Measurements from ENCODE around the gene PDE4D.

The PDE4D gene

DNA sequence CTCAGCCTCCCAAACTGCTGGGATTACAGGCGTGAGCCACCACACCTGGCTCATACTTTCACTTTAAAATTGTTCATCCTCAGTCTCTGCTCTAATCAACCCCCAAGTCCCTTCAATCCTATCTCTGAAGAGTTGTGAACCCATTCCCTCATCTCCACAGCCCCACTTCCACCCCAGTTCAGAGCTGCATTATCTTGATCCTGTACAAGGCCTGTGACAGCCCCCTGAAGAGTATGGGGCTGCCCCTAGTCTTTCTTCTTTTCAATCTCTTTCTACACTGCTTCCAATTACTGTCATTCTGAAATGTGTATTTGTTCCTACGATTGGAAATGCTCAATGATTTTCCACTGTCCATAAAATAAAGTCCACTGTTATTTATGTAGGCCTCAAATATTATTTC, 722.4 kb downstream of the PDE4D start:
- no peak for TF ChIP-seq CTCF (IDR thresholded peaks at IDR 0.05; ENCODE audit: insufficient read depth, low read length, poor library complexity, severe bottlenecking)
- no peaks in the 10 kb centered on the region for H3K36me3 ChIP-seq (ENCODE audit: control insufficient read depth, insufficient read depth, low read length)
- no peak overlapping the region for H3K4me3 ChIP-seq (replicated peaks; ENCODE audit: low read depth, low read length)
- H3K27me3 ChIP-seq (replicated peaks; ENCODE audit: control insufficient read depth, insufficient read depth, low read length) = no peaks in the 10 kb centered on the region
- no peak for DNase-seq (ENCODE audit: extremely low read depth, insufficient read length)

DNA sequence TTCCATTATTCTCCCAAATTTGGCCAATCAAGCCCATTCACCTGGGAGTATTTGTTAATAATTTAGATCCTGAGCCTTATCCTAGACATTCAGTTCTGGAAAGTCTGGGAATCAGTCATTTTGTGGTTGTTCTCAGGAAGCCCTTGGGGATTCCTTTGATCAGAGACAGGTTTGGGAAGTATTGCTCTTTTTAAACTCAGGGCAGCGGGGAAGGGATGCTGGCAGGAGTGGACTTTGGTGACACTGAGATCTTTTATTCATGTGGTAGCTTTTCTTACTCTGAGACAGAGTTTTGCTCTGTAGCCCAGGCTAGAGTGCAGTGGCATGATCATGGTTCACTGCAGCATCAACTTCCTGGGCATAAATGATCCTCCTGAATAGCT, 723.8 kb downstream of the PDE4D start:
- no peak for TF ChIP-seq CTCF (IDR thresholded peaks at IDR 0.05; ENCODE audit: insufficient read depth, low read length, poor library complexity, severe bottlenecking)
- no peak for DNase-seq (ENCODE audit: extremely low read depth, insufficient read length)
- H3K36me3 ChIP-seq (ENCODE audit: control insufficient read depth, insufficient read depth, low read length) = no peaks in the 10 kb centered on the region
- H3K4me3 ChIP-seq (replicated peaks; ENCODE audit: low read depth, low read length) = no peak overlapping the region
- H3K27me3 ChIP-seq (replicated peaks; ENCODE audit: control insufficient read depth, insufficient read depth, low read length) = no peaks in the 10 kb centered on the region

GRCh38 chr5:59169081-59169767, 724.3 kb downstream of the PDE4D start:
- Histone ChIP-seq H3K4me3 (replicated peaks; ENCODE audit: low read depth, low read length) (no peak overlapping the region), H3K27me3 (replicated peaks; ENCODE audit: control insufficient read depth, insufficient read depth, low read length) (no peaks in the 10 kb centered on the region), H3K36me3 (ENCODE audit: control insufficient read depth, insufficient read depth, low read length) (no peaks in the 10 kb centered on the region)
- no peak for TF ChIP-seq CTCF (IDR thresholded peaks at IDR 0.05; ENCODE audit: insufficient read depth, low read length, poor library complexity, severe bottlenecking)
- no peak for DNase-seq (ENCODE audit: extremely low read depth, insufficient read length)

- no peaks in the 10 kb centered on the region for H3K27me3 ChIP-seq (replicated peaks; ENCODE audit: control insufficient read depth, insufficient read depth, low read length)
- TF ChIP-seq CTCF (IDR thresholded peaks at IDR 0.05; ENCODE audit: insufficient read depth, low read length, poor library complexity, severe bottlenecking) = no peak
- no peaks in the 10 kb centered on the region for H3K36me3 ChIP-seq (ENCODE audit: control insufficient read depth, insufficient read depth, low read length)
- H3K4me3 ChIP-seq (replicated peaks; ENCODE audit: low read depth, low read length) = no peak overlapping the region
- no peak for DNase-seq (ENCODE audit: extremely low read depth, insufficient read length)
Measured at GRCh38 chr5:59168067-59168466, 725.5 kb downstream of the PDE4D start.

DNA sequence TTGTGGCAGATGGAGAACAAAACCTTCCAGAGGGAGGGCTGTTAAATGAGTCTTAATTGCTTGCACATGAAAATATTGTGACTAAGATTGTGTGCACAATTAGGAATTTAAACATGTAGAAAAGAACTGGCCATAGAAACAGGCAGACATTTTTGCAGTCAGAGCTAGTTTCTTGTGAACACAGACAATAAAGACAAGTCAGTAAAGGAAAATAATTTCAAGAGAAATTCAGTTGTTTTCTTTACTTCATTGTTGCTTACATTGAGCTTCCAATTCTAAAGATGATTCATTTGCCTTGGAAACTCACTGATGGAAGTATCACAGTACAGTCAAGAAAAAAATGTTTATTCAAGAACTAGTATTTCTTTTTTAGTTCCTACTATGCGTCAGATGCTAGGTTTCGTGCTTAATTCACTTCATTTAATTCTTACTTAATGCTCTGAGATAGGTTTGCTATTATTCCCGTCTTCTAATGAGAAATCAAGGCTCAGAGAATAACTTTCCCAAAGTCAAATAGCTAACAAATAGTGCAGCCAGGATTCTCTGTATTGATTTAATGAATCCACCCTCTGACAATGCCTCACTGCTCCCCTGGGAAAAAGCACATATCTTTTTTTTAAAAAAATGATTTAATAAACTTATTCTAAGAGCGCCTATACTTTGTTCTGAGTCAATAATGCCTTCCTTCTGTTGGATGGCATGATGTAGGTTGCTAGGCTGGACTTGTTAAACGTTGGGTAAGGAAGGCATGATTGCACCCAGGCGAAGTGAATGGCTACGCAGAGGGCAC, 729.3 kb downstream of the PDE4D start:
- DNase-seq (ENCODE audit: extremely low read depth, insufficient read length) = no peak
- H3K4me3 ChIP-seq (replicated peaks; ENCODE audit: low read depth, low read length) = no peak overlapping the region
- H3K27me3 ChIP-seq (replicated peaks; ENCODE audit: control insufficient read depth, insufficient read depth, low read length) = no peaks in the 10 kb centered on the region
- H3K36me3 ChIP-seq (ENCODE audit: control insufficient read depth, insufficient read depth, low read length) = no peaks in the 10 kb centered on the region
- TF ChIP-seq CTCF (IDR thresholded peaks at IDR 0.05; ENCODE audit: insufficient read depth, low read length, poor library complexity, severe bottlenecking) = no peak
